HG02938 (cell line): ENCODE measurements around the gene TFAP2A.

ENCODE experiments used
- ATAC-seq: cut with Tn5 transposase; IDR thresholded peaks from one replicate; pipeline ENCODE4 v1.9.1; 2021; ENCODE audit warnings: mild to moderate bottlenecking, moderate library complexity; ENCODE audit not compliant: unreplicated experiment

Gene TFAP2A

GRCh38 chr6:10384610-10385523 lies 30.0 kb downstream of the TFAP2A start:
- ATAC-seq: no peak

- no peak for ATAC-seq
These were observed 30.7 kb downstream of the TFAP2A start for GRCh38 chr6:10384091-10384609.

GRCh38 chr6:10383331-10384090 lies 31.4 kb downstream of the TFAP2A start:
- ATAC-seq: no peak

- ATAC-seq: no peak
These were observed 32.0 kb downstream of the TFAP2A start for GRCh38 chr6:10382728-10383330.

GRCh38 chr6:10382322-10382721 lies 32.6 kb downstream of the TFAP2A start:
- no peak for ATAC-seq

- ATAC-seq: no peak
These were observed 33.1 kb downstream of the TFAP2A start for GRCh38 chr6:10381830-10382208.

GRCh38 chr6:10381133-10381829 lies 33.6 kb downstream of the TFAP2A start:
- ATAC-seq: no peak

- no peak for ATAC-seq
These were observed 39.4 kb downstream of the TFAP2A start for GRCh38 chr6:10375391-10375969.

GRCh38 chr6:10373642-10374359 lies 41.1 kb downstream of the TFAP2A start:
- ATAC-seq: no peak

GRCh38 chr6:10369896-10370295 lies 45.0 kb downstream of the TFAP2A start:
- ATAC-seq: no peak

- ATAC-seq: no peak
These were observed 46.0 kb downstream of the TFAP2A start for GRCh38 chr6:10368861-10369260.

- ATAC-seq: no peak
These were observed 51.0 kb downstream of the TFAP2A start for GRCh38 chr6:10363911-10364310.

GRCh38 chr6:10362300-10362699 lies 52.6 kb downstream of the TFAP2A start:
- ATAC-seq: no peak

- ATAC-seq: no peak
These were observed 53.4 kb downstream of the TFAP2A start for GRCh38 chr6:10361428-10361827.

GRCh38 chr6:10359581-10359980 lies 55.3 kb downstream of the TFAP2A start:
- ATAC-seq: no peak

- ATAC-seq: no peak
These were observed 59.7 kb downstream of the TFAP2A start for GRCh38 chr6:10355115-10355702.

GRCh38 chr6:10351791-10352190 lies 63.1 kb downstream of the TFAP2A start:
- no peak for ATAC-seq

- ATAC-seq: no peak
These were observed 64.2 kb downstream of the TFAP2A start for GRCh38 chr6:10350720-10351119.

- no peak for ATAC-seq
These were observed 67.1 kb downstream of the TFAP2A start for GRCh38 chr6:10347561-10348327.
